Thoracic aorta (tissue), 2 donors: Measurements from ENCODE around the gene ACKR3. TPM values are rescaled to one million over a fixed set of nuclear protein-coding genes. Genes with fewer than 3 reads are reported as not detected.
A peak's percentile ranks its signal among the peaks of the same experiment; 100 is the strongest.

ENCODE experiments used
- ATAC-seq: fragments of 150-250 bp; one replicate; pipeline ENCODE4 v1.8.0; 2017; ENCODE audit warnings: low read depth; ENCODE audit not compliant: insufficient number of reproducible peaks, low FRiP score
- DNase-seq: peaks from one replicate; pipeline ENCODE4 v3.0.0-alpha.2; 2020; ENCODE audit warnings: low spot score
- H3K27ac ChIP-seq, 2 donors: fragments of 200-600 bp; sonication (generic); 1 replicate in 1 of 2; 2 replicates in 1 of 2; pipeline ENCODE4 v1.5.1; 2016; ENCODE audit warnings: mild to moderate bottlenecking in 2 of 2, moderate library complexity in 2 of 2
- H3K27me3 ChIP-seq: fragments of 200-600 bp; sonication (generic); replicated peaks from 2 replicates; pipeline ENCODE4 v1.6.0; 2016; ENCODE audit warnings: mild to moderate bottlenecking; ENCODE audit not compliant: insufficient read depth
- H3K36me3 ChIP-seq: fragments of 200-600 bp; sonication (generic); one replicate; pipeline ENCODE4 v1.5.1; 2016
- H3K4me1 ChIP-seq, 2 donors: fragments of 200-600 bp; sonication (generic); 1 replicate in 1 of 2; 2 replicates in 1 of 2; pipeline versions ENCODE4 v1.5.1 to v1.6.0; 2016; ENCODE audit warnings: low read depth in 2 of 2, mild to moderate bottlenecking in 1 of 2; ENCODE audit not compliant: control insufficient read depth in 1 of 2
- H3K4me3 ChIP-seq: fragments of 200-600 bp; sonication (generic); 2 replicates; pipeline ENCODE4 v1.5.1; 2016; ENCODE audit warnings: mild to moderate bottlenecking
- H3K9me3 ChIP-seq: fragments of 200-600 bp; sonication (generic); 2 replicates; pipeline ENCODE4 v1.5.1; 2016
- CTCF ChIP-seq: fragments of 200-600 bp; sonication (generic); IDR thresholded peaks from one replicate; pipeline ENCODE4 v1.5.1; 2019; ENCODE audit warnings: antibody characterized with exemption
- total RNA-seq, 2 donors: library from RNA; depleted of rRNA; stranded (reverse); fragments of >200 nt; gene quantifications; one replicate each; pipeline versions ENCODE4 v1.1.0 to v1.2.3, GENCODE V29; 2016

The ACKR3 gene
- total RNA-seq, 2 donors from 2014 or later, result 68.8 to 68.9 TPM

DNA sequence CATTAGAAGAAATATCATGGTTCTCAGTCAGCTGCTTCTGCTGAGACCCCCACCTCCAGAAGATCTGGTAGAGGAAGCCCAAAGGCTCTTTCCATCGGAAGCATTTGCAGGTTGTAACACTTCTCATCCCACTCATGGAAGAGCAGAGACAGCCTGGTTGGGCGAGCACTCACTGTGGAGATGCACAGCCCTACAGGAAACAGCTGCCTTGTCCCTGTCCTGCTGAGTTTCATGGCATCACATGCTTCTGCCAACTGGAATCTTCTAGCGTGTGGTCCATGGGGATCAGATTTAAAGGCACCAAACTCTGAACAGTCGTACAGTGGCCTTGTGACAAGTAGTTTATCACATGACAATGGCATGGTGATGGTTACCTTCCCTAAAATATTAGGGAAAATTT, 36.3 kb upstream of the ACKR3 start:
- no peaks in the 10 kb centered on the region for H3K9me3 ChIP-seq
- no peak overlapping the region for H3K4me3 ChIP-seq
- peaks cover 8 to 16% of the 10 kb centered on the region in 2 donors for H3K4me1 ChIP-seq
- no peak for TF ChIP-seq CTCF
- no peak for DNase-seq
- H3K27ac ChIP-seq, result no peak overlapping the region
- no peaks in the 10 kb centered on the region for H3K36me3 ChIP-seq
- H3K27me3 ChIP-seq, result no peaks in the 10 kb centered on the region
- ATAC-seq, result no peak

- no peak overlapping the region for H3K27ac ChIP-seq
These were observed 34.6 kb upstream of the ACKR3 start for GRCh38 chr2:236535024-236535423.

DNA sequence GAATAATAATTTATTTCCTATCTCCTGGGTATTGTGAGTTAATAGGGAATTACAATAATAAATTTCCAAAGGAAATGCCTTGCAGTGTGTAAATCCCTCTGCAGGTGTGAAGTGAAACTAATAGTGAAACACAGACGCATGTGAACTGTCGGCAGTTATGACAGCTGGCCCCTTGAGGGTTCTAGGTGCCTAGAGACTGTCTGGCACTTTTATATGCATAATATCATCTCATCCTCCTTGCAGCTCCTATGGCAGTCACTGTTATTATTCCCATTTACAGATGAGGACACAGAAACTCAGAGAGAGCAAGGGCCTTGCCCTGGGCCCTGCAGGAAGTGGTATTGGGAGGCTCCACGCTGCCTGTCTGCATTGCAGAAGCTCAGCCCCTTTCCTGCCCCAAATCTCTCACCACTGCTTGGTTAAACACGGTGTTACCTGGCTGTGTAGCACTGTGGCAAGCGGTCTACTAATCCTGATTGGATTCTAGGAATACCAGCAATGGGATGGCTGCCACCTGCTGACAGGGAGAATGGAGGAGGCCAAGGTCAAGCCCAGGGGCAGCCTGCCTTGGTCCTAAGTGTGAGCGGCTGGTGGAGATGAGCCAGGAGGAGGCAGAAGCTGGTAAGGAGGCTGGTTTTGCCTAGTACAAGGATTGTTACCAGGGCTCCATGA, 32.8 kb upstream of the ACKR3 start:
- ATAC-seq, result no peak
- H3K36me3 ChIP-seq, result no peaks in the 10 kb centered on the region

More at GRCh38 chr2:236535024-236535423, 34.6 kb upstream of the ACKR3 start:
- Histone ChIP-seq H3K9me3 (no peaks in the 10 kb centered on the region), H3K4me3 (no peak overlapping the region), H3K36me3 (no peaks in the 10 kb centered on the region), H3K4me1 (peaks cover 8 to 19% of the 10 kb centered on the region in 2 donors), H3K27me3 (no peaks in the 10 kb centered on the region)
- TF ChIP-seq CTCF, result no peak
- DNase-seq, result no peak
- ATAC-seq, result no peak

DNA sequence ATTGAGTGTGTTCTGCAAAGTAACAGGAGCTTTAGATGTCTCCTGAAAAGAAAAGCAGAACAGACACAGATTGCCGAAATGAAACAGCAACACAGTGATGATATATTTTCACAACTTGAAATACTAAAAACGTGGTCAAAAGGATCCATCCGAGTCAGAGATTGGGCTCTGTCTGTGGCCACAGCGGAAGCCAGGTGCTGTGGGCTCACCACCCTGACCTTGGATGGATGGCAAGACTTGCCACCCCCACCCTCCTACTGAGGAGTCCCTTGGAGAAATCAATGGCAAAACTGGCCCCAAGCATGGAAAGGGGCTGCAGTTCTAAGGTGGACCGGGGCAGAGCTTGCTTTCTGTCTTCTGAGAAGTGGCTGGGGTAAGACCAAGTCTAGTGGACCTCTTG, 31.4 kb upstream of the ACKR3 start:
- no peaks in the 10 kb centered on the region for H3K27me3 ChIP-seq
- no peaks in the 10 kb centered on the region for H3K36me3 ChIP-seq
- no peak for DNase-seq
- no peak overlapping the region for H3K27ac ChIP-seq
- no peak for TF ChIP-seq CTCF
- no peak for ATAC-seq
- peaks cover 8 to 19% of the 10 kb centered on the region in 2 donors for H3K4me1 ChIP-seq
- peak overlapping the region; percentile 22 for H3K4me3 ChIP-seq
- no peaks in the 10 kb centered on the region for H3K9me3 ChIP-seq

More for the DNA sequence above, 32.8 kb upstream of the ACKR3 start:
- H3K4me3 ChIP-seq, result no peak overlapping the region
- no peak overlapping the region for H3K27ac ChIP-seq
- no peak for DNase-seq
- H3K4me1 ChIP-seq, result peaks cover 8 to 19% of the 10 kb centered on the region in 2 donors
- TF ChIP-seq CTCF, result no peak
- H3K27me3 ChIP-seq, result no peaks in the 10 kb centered on the region
- no peaks in the 10 kb centered on the region for H3K9me3 ChIP-seq

DNA sequence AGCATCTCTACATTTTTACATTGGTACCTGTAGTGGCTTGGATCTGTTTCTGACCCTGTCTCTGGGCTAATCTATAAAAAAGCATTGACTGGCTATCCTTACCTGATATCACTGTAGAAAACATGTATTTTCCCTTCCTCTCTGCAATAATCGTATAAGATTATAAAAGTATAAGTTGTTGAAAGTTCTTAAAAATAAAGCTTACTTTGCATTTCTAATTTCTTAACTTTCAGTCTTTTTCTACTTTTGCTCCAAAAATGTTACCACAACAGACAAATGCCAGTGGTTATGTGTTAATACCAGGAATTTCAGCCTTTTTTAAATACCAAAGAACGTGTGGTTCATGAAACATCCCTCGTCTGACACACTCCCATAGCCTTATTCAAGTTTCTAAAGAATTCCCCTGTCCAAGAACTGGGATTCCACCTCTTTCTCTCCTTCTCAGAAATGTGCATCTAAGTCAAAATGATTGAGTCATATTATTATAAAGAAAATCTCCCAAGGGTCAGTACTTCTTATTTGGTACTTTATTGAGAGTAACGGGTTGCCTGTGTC, 28.5 kb upstream of the ACKR3 start:
- TF ChIP-seq CTCF, result no peak
- no peak overlapping the region for H3K4me3 ChIP-seq
- peaks cover 8 to 19% of the 10 kb centered on the region in 2 donors for H3K4me1 ChIP-seq

More for the DNA sequence above, 28.5 kb upstream of the ACKR3 start:
- H3K36me3 ChIP-seq, result no peaks in the 10 kb centered on the region
- DNase-seq, result no peak
- no peaks in the 10 kb centered on the region for H3K9me3 ChIP-seq
- ATAC-seq, result no peak
- no peaks in the 10 kb centered on the region for H3K27me3 ChIP-seq
- H3K27ac ChIP-seq, result no peak overlapping the region
